IMR-90 (cell line): ENCODE data around the gene PTH2.

ENCODE experiments used
- CHD1 ChIP-seq: IDR thresholded peaks from 2 replicates; pipeline ENCODE4 v1.6.1; 2012; ENCODE audit warnings: low read depth, low read length, improper control_type of control experiment
- FOS ChIP-seq: fragments of 150-350 bp; IDR thresholded peaks from 2 replicates; pipeline ENCODE4 v1.6.1; 2016; ENCODE audit warnings: low read depth, low read length
- MAFK ChIP-seq: IDR thresholded peaks from 2 replicates; pipeline ENCODE4 v1.6.1; 2012; ENCODE audit warnings: low read depth, low read length, improper control_type of control experiment
- NFE2L2 ChIP-seq: fragments of 150-350 bp; IDR thresholded peaks from 2 replicates; pipeline ENCODE4 v1.6.1; 2016; ENCODE audit warnings: low read depth, mild to moderate bottlenecking, low read length
- POLR2A ChIP-seq: IDR thresholded peaks from 2 replicates; pipeline ENCODE4 v1.6.1; 2012; ENCODE audit warnings: mild to moderate bottlenecking, low read depth, low read length
- RCOR1 ChIP-seq: IDR thresholded peaks from 2 replicates; pipeline ENCODE4 v1.6.1; 2012; ENCODE audit warnings: mild to moderate bottlenecking, low read length, improper control_type of control experiment; ENCODE audit not compliant: insufficient replicate concordance
- TF ChIP-seq, protein P1 (sequence below): fragments of 150-350 bp; IDR thresholded peaks from 2 replicates; pipeline ENCODE4 v1.6.1; 2017; ENCODE audit warnings: mild to moderate bottlenecking, antibody characterized with exemption, low read length, low read depth
- TF ChIP-seq, protein P2 (sequence below): conservative IDR thresholded peaks from 2 replicates; pipeline ENCODE4 v1.5.1; 2012; ENCODE audit warnings: mild to moderate bottlenecking, low read depth, low read length, improper control_type of control experiment

DNA sequence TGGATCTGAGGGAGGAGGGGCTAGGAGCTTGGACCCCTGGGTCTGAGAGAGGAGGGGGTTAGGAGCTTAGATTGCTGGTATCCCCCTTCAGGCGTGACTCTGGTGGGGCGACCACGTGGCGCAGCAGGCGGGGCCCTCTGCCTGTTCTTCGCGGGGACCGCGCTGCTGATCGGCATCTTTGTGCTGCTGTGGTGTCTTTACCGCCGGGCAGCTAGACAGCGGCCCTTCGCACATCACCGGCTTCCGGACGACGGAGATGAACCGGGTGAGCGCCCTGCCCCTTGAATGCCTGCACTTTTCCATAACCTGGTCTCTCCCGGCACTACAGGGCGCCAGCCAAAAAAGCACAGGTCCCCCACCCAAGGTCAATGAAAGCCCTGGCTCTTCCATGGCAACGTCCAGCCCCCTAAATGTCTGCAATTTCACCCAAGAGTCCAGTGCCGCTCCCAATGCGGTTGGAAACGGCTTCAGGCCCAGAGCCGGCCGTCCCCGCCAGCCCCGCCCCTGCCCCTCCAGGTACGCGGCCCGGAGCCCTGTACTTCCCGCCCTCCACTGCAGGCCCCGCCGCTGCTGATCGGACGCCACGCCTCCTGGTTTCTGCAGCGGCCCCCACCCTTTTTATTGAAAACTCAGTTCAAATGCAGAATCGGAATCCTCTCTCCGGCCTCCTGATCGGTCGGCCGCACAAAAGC, 4.8 kb upstream of the PTH2 start:
- no peak for TF ChIP-seq NFE2L2
- TF ChIP-seq, protein P1, sequence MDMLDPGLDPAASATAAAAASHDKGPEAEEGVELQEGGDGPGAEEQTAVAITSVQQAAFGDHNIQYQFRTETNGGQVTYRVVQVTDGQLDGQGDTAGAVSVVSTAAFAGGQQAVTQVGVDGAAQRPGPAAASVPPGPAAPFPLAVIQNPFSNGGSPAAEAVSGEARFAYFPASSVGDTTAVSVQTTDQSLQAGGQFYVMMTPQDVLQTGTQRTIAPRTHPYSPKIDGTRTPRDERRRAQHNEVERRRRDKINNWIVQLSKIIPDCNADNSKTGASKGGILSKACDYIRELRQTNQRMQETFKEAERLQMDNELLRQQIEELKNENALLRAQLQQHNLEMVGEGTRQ = no peak; the same call in 1 of the 2 replicates
- no peak for TF ChIP-seq RCOR1
- TF ChIP-seq, protein P2, sequence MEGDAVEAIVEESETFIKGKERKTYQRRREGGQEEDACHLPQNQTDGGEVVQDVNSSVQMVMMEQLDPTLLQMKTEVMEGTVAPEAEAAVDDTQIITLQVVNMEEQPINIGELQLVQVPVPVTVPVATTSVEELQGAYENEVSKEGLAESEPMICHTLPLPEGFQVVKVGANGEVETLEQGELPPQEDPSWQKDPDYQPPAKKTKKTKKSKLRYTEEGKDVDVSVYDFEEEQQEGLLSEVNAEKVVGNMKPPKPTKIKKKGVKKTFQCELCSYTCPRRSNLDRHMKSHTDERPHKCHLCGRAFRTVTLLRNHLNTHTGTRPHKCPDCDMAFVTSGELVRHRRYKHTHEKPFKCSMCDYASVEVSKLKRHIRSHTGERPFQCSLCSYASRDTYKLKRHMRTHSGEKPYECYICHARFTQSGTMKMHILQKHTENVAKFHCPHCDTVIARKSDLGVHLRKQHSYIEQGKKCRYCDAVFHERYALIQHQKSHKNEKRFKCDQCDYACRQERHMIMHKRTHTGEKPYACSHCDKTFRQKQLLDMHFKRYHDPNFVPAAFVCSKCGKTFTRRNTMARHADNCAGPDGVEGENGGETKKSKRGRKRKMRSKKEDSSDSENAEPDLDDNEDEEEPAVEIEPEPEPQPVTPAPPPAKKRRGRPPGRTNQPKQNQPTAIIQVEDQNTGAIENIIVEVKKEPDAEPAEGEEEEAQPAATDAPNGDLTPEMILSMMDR = no peak
- TF ChIP-seq POLR2A = no peak
- no peak for TF ChIP-seq FOS
- no peak for TF ChIP-seq CHD1
- TF ChIP-seq MAFK = no peak
